ENCODE measurements around the gene YPEL1. TPM values are rescaled to one million over a fixed set of nuclear protein-coding genes. Genes with fewer than 3 reads are reported as not detected.

Gene YPEL1
- total RNA-seq, 1 donor from 2014 or later, result 6.0 TPM

DNA sequence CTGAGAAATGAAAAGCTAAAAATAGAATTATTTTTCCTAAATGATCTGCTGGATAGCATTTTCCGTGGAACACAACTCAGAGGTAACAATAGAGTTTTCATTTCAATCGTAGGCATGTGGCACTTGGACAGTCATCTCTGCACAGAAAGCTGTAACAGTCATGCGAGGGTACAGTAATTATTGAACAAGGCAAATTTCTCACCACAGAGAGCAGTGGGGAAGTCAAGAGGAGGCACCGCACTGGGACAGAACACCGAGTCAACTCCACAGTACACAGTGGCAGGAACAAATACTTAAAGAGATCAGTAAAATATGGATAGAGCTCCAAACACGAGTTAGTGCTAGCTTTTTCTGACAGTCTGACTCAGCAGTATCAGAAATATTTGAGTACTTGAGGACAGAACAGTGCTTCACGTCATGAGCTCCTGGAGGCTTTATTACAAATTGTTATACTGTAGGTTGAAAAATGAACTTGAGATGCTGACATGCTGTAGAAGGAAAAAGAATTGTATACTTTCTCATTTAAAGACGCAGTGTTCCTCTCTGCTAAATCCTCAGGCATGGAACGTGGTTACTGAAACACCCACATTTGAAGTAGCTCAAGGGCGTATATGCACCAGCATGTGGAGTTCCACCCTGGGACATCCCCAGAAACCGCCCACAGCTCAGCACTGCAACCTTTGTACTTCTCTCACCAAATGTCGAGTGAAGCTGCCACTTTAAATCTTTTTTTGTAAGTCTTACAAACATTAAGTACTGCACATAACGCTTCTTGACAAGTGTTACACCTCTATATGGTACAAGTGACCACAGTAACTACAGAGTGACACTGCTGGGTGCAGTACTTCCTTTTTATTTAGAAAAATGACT, 27.4 kb upstream of the YPEL1 start:
- H3K9me3 Mint-ChIP-seq (ENCODE audit: low read depth), result no peaks in the 10 kb centered on the region
- H3K4me3 Mint-ChIP-seq (ENCODE audit: unreplicated experiment), result no peak overlapping the region

DNA sequence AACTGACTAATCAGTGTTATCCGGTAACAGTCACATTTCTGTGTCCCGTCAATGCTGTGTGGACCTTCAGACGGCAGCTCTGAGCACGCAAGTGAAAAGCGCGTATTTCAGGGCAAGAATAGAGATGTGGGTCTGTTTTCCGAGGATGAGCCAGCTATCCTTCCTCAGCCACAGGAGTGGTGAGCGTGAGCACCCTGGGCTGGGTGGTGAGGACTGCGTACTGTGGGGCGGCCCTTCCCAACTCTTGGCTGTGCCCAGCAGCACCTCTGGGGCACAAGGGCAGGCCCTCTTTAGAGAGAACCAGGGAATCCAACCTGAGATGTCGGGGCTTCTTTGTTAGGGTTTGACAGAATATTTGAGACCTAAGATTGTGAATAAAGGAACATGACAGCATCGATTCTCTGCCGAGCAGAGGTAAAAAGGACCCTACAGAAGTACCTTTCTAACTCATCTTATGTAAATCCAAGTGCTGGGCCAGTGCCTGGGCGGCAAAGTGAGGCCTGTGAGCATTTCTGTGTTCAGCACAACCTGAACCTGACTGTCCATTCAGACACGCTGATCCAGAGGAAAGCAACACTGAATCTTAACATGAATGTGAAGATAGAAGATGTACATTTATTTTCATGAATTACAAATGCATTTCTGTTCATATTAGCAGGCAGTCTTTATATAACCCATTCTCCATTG, 26.5 kb upstream of the YPEL1 start:
- H3K36me3 Mint-ChIP-seq (ENCODE audit: low read depth), result peaks cover 36% of the 10 kb centered on the region

More for the DNA sequence above, 27.4 kb upstream of the YPEL1 start:
- TF ChIP-seq, protein P1, sequence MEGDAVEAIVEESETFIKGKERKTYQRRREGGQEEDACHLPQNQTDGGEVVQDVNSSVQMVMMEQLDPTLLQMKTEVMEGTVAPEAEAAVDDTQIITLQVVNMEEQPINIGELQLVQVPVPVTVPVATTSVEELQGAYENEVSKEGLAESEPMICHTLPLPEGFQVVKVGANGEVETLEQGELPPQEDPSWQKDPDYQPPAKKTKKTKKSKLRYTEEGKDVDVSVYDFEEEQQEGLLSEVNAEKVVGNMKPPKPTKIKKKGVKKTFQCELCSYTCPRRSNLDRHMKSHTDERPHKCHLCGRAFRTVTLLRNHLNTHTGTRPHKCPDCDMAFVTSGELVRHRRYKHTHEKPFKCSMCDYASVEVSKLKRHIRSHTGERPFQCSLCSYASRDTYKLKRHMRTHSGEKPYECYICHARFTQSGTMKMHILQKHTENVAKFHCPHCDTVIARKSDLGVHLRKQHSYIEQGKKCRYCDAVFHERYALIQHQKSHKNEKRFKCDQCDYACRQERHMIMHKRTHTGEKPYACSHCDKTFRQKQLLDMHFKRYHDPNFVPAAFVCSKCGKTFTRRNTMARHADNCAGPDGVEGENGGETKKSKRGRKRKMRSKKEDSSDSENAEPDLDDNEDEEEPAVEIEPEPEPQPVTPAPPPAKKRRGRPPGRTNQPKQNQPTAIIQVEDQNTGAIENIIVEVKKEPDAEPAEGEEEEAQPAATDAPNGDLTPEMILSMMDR (IDR thresholded peaks at IDR 0.05), result no peak
- DNase-seq (ENCODE audit: low spot score), result peak; percentile 2
- no peaks in the 10 kb centered on the region for H3K27me3 Mint-ChIP-seq (ENCODE audit: low read depth)
- H3K27ac Mint-ChIP-seq (ENCODE audit: unreplicated experiment), result peak overlapping the region; percentile 70
- H3K4me1 Mint-ChIP-seq (ENCODE audit: low read depth), result peaks cover 12% of the 10 kb centered on the region
- peaks cover 40% of the 10 kb centered on the region for H3K36me3 Mint-ChIP-seq (ENCODE audit: low read depth)

DNA sequence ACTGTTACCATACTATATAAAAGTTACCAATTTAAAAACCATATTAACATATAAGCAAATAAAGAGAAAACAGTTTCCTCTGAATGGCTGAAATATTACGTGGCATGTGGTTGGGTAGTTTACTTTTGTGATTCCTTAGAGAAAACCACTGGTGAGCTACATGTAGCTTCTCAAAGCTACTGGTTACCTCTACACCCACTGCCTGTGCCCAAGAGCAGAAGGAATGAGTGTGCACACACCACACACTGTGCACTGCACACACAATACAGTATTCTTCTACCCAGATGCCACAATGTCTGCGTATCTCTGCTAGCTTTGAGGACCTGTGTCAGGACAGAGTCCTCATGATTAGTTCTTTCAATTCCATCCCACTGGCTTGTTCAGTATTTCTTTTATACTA, 25.5 kb upstream of the YPEL1 start:
- no peaks in the 10 kb centered on the region for H3K27me3 Mint-ChIP-seq (ENCODE audit: low read depth)
- TF ChIP-seq, protein P1 (IDR thresholded peaks at IDR 0.05), result no peak
- H3K4me3 Mint-ChIP-seq (ENCODE audit: unreplicated experiment), result no peak overlapping the region
- no peaks in the 10 kb centered on the region for H3K9me3 Mint-ChIP-seq (ENCODE audit: low read depth)
- no peak for DNase-seq (ENCODE audit: low spot score)
- H3K4me1 Mint-ChIP-seq (ENCODE audit: low read depth), result peaks cover 24% of the 10 kb centered on the region
- peaks cover 35% of the 10 kb centered on the region for H3K36me3 Mint-ChIP-seq (ENCODE audit: low read depth)
- no peak overlapping the region for H3K27ac Mint-ChIP-seq (ENCODE audit: unreplicated experiment)

More for the DNA sequence above, 26.5 kb upstream of the YPEL1 start:
- Mint-ChIP-seq H3K4me1 (ENCODE audit: low read depth) (peaks cover 14% of the 10 kb centered on the region), H3K27me3 (ENCODE audit: low read depth) (no peaks in the 10 kb centered on the region), H3K9me3 (ENCODE audit: low read depth) (no peaks in the 10 kb centered on the region), H3K27ac (ENCODE audit: unreplicated experiment) (no peak overlapping the region), H3K4me3 (ENCODE audit: unreplicated experiment) (no peak overlapping the region)
- no peak for DNase-seq (ENCODE audit: low spot score)
- TF ChIP-seq, protein P1 (IDR thresholded peaks at IDR 0.05), result no peak

DNA sequence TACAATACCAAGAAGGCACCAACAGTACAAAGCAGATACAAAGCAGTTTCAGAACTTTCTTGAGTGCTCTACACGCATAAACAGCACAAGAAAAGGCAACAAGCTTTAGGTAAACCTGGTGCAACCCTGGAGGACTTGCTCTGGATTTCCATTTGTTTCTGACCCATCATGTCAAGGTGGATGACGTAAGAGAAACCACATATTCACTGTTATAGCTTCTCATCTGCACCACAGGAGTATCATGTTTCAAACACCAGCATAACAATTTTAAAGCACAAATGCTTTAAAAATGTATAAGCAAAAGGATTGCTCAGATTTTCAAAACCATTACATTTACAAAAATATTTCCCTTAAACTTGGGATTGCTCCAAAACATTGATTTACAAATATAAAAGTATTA, 25.0 kb upstream of the YPEL1 start:
- H3K4me1 Mint-ChIP-seq (ENCODE audit: low read depth), result peaks cover 28% of the 10 kb centered on the region
- no peaks in the 10 kb centered on the region for H3K9me3 Mint-ChIP-seq (ENCODE audit: low read depth)
- TF ChIP-seq, protein P1 (IDR thresholded peaks at IDR 0.05), result no peak
- DNase-seq (ENCODE audit: low spot score), result no peak
- no peaks in the 10 kb centered on the region for H3K27me3 Mint-ChIP-seq (ENCODE audit: low read depth)
- H3K4me3 Mint-ChIP-seq (ENCODE audit: unreplicated experiment), result no peak overlapping the region
- H3K36me3 Mint-ChIP-seq (ENCODE audit: low read depth), result peaks cover 33% of the 10 kb centered on the region
- H3K27ac Mint-ChIP-seq (ENCODE audit: unreplicated experiment), result peak overlapping the region; percentile 45

DNA sequence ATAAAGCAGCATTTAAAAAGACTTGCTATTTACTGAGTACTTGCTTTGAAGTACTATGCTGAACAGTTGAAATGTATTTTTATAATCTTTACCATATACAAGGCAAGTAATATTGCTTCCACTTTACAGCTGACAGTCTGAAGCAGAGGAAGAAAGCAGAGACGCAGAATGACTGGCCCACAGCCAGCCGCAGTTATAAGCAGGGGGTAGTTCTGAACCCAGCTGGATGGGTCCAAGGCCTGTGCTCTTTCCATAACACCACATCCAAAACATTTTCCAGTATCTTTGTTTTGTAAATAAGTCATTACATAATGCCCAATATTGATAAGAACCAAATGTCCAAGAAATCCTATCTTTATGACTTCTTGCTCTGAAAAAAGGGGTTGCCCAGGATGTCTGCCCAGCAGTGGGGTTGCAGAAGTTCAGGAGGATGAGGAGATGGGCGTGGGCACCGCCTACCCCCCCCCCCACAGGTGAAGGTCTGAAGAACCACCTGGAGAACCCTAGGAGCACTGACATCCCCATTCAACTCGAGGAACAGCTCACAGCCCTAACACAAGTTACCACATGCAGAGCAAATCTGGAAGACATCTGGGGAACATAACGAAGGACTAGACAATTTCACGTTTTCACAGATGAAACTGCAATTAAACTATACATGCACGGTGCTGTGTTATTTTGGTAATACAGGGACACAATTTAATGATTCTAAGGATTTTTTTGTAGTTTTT, 24.2 kb upstream of the YPEL1 start:
- Mint-ChIP-seq H3K27me3 (ENCODE audit: low read depth) (no peaks in the 10 kb centered on the region), H3K4me3 (ENCODE audit: unreplicated experiment) (no peak overlapping the region), H3K9me3 (ENCODE audit: low read depth) (no peaks in the 10 kb centered on the region), H3K36me3 (ENCODE audit: low read depth) (peaks cover 27% of the 10 kb centered on the region), H3K4me1 (ENCODE audit: low read depth) (peaks cover 37% of the 10 kb centered on the region), H3K27ac (ENCODE audit: unreplicated experiment) (no peak overlapping the region)
- no peak for DNase-seq (ENCODE audit: low spot score)
- TF ChIP-seq, protein P1 (IDR thresholded peaks at IDR 0.05), result no peak

All from chondrocyte (in vitro differentiated cells).